Caco-2 (cell line): ENCODE measurements around the gene SRSF10. TPM values are rescaled to one million over a fixed set of nuclear protein-coding genes. Genes with fewer than 3 reads are reported as not detected.

Source experiments
- BruUV-seq: library from RNA; stranded (reverse); fragments of 400-500 nt; replicated peaks from 2 replicates; lab custom pipeline; 2021; lab: Mats Ljungman, UMichigan
- CTCF ChIA-PET: fragments of 300-600 bp; sonication (Branson Sonifier 250); formaldehyde crosslinking; loops from one replicate; lab custom pipeline; 2022; ENCODE audit warnings: antibody characterized with exemption; lab: Charles Lee
- POLR2A ChIA-PET: fragments of 300-600 bp; sonication (Branson Sonifier 250); formaldehyde crosslinking; loops from one replicate; lab custom pipeline; 2022; ENCODE audit warnings: antibody characterized with exemption; lab: Charles Lee
- DNase-seq, 2 experiments: peaks; one replicate each; pipeline versions ENCODE4 v3.0.0 to v3.0.0-alpha.2; 2020 to 2022
- H3K27me3 ChIP-seq: replicated peaks from 2 replicates; pipeline ENCODE4 v1.6.0; 2011; ENCODE audit warnings: low read length; ENCODE audit not compliant: control insufficient read depth, insufficient read depth
- H3K36me3 ChIP-seq: 2 replicates; pipeline ENCODE4 v1.5.1; 2011; ENCODE audit warnings: low read length; ENCODE audit not compliant: control insufficient read depth, insufficient read depth
- H3K4me1 ChIP-seq: fragments of 250-450 bp; sonication (Bioruptor Pico); 2 replicates; pipeline ENCODE4 v1.5.1; 2020; ENCODE audit warnings: mild to moderate bottlenecking
- H3K4me3 ChIP-seq: 2 replicates; pipeline ENCODE4 v1.5.1; 2011; ENCODE audit warnings: low read depth, mild to moderate bottlenecking, control low read depth, low read length
- H3K9me3 ChIP-seq: fragments of 250-450 bp; sonication (Bioruptor Pico); 2 replicates; pipeline ENCODE4 v1.5.1; 2020; ENCODE audit warnings: mild to moderate bottlenecking, moderate library complexity
- H3K27ac Mint-ChIP-seq: one replicate; pipeline ENCODE4 v1.8.0; 2022; ENCODE audit warnings: mixed read lengths; ENCODE audit not compliant: unreplicated experiment
- H3K27me3 Mint-ChIP-seq: one replicate; pipeline ENCODE4 v1.8.0; 2022; ENCODE audit warnings: mixed read lengths; ENCODE audit not compliant: insufficient read depth, unreplicated experiment
- H3K36me3 Mint-ChIP-seq: one replicate; pipeline ENCODE4 v1.8.0; 2022; ENCODE audit warnings: mild to moderate bottlenecking, mixed read lengths; ENCODE audit not compliant: insufficient read depth, unreplicated experiment
- H3K4me1 Mint-ChIP-seq: one replicate; pipeline ENCODE4 v1.8.0; 2022; ENCODE audit warnings: low read depth, mixed read lengths; ENCODE audit not compliant: unreplicated experiment
- H3K4me3 Mint-ChIP-seq: one replicate; pipeline ENCODE4 v1.8.0; 2022; ENCODE audit warnings: mild to moderate bottlenecking, moderate library complexity, mixed read lengths; ENCODE audit not compliant: unreplicated experiment
- H3K9me3 Mint-ChIP-seq: one replicate; pipeline ENCODE4 v1.8.0; 2022; ENCODE audit warnings: mixed read lengths; ENCODE audit not compliant: unreplicated experiment
- CTCF ChIP-seq, 2 experiments: fragments of 200-600 bp in 1 of 2; IDR thresholded peaks; 1 replicate in 1 of 2; 2 replicates in 1 of 2; pipeline versions ENCODE4 v1.5.1 to v1.8.0; 2011 to 2022; ENCODE audit warnings: antibody characterized with exemption in 1 of 2, control low read depth in 1 of 2, inconsistent platforms in 1 of 2, low read depth in 1 of 2, low read length in 1 of 2, mild to moderate bottlenecking in 1 of 2, moderate library complexity in 1 of 2; ENCODE audit not compliant: insufficient read depth in 1 of 2, severe bottlenecking in 1 of 2, unreplicated experiment in 1 of 2
- intact Hi-C: fragments of 100-400 bp; cut with micrococcal nuclease; formaldehyde crosslinking; loops from one replicate; pipeline ENCODE4 v1.10.0; 2022; ENCODE audit not compliant: unreplicated experiment
- total RNA-seq: library from RNA; stranded (reverse); gene quantifications from 2 replicates; pipeline ENCODE4 v1.2.3, GENCODE V29; 2022

The SRSF10 gene
- total RNA-seq, 1 experiment from 2014 or later = 128 TPM

- Histone ChIP-seq H3K27me3 (no peaks in the 10 kb centered on the region), H3K4me3 (peak overlapping the region; percentile 22), H3K9me3 (no peaks in the 10 kb centered on the region), H3K36me3 (no peaks in the 10 kb centered on the region; the same call in 1 of the 2 replicates), H3K4me1 (peaks cover 30% of the 10 kb centered on the region)
- Mint-ChIP-seq H3K36me3 (peaks cover 42% of the 10 kb centered on the region), H3K27ac (peak overlapping the region; percentile 86), H3K27me3 (no peaks in the 10 kb centered on the region), H3K4me1 (peaks cover 7% of the 10 kb centered on the region), H3K4me3 (peak overlapping the region; percentile 93), H3K9me3 (no peaks in the 10 kb centered on the region)
- intact Hi-C loops = loop anchor here (1.0 to 2.0 kb wide), 2 partner anchors 21 to 40 kb away; partner anchors contain the start of gene PNRC2
- TF ChIP-seq CTCF (IDR thresholded peaks at IDR 0.05; ENCODE audit: insufficient read depth in 1 of 2, low read depth in 1 of 2, low read length in 1 of 2, severe bottlenecking in 1 of 2, unreplicated experiment in 1 of 2) = no peak
- POLR2A ChIA-PET = interaction anchor here (0.6 to 1.5 kb wide), 8 partner anchors 21 to 171 kb away, joined by 3 to 10 read pairs (median 5); partner anchors contain the start of gene PNRC2
- BruUV-seq = TSS peak; percentile 100
- peak; percentile 40 to 69 for DNase-seq
- CTCF ChIA-PET = interaction anchor here (1.2 kb wide), 1 partner anchor 48 kb away, joined by 5 read pairs; no protein-coding TSS in a partner anchor
These were observed 572 bp upstream of the SRSF10 start for GRCh38 chr1:23980728-23981070.

- Histone ChIP-seq H3K4me3 (peak overlapping the region; percentile 80), H3K4me1 (peaks cover 30% of the 10 kb centered on the region), H3K9me3 (no peaks in the 10 kb centered on the region), H3K36me3 (no peaks in the 10 kb centered on the region; the same call in 1 of the 2 replicates), H3K27me3 (no peaks in the 10 kb centered on the region)
- peak overlapping the region; percentile 93 for H3K4me3 Mint-ChIP-seq
- H3K4me1 Mint-ChIP-seq = peaks cover 7% of the 10 kb centered on the region
- peak overlapping the region; percentile 86 for H3K27ac Mint-ChIP-seq
- TSS peak; percentile 28 for BruUV-seq
- peaks cover 49% of the 10 kb centered on the region for H3K36me3 Mint-ChIP-seq
- H3K27me3 Mint-ChIP-seq = no peaks in the 10 kb centered on the region
- no peaks in the 10 kb centered on the region for H3K9me3 Mint-ChIP-seq
- intact Hi-C loops = no loop called here
- POLR2A ChIA-PET = interaction anchor here (0.6 to 1.5 kb wide), 5 partner anchors 15 to 172 kb away, joined by 3 to 10 read pairs (median 7); partner anchors contain the start of gene PNRC2
- CTCF ChIA-PET = interaction anchor here (0.7 kb wide), 1 partner anchor 134 kb away, joined by 5 read pairs; no protein-coding TSS in a partner anchor
- DNase-seq = no peak
- TF ChIP-seq CTCF (IDR thresholded peaks at IDR 0.05; ENCODE audit: insufficient read depth in 1 of 2, low read depth in 1 of 2, low read length in 1 of 2, severe bottlenecking in 1 of 2, unreplicated experiment in 1 of 2) = no peak
These were observed 693 bp downstream of the SRSF10 start for GRCh38 chr1:23979387-23979880.

DNA sequence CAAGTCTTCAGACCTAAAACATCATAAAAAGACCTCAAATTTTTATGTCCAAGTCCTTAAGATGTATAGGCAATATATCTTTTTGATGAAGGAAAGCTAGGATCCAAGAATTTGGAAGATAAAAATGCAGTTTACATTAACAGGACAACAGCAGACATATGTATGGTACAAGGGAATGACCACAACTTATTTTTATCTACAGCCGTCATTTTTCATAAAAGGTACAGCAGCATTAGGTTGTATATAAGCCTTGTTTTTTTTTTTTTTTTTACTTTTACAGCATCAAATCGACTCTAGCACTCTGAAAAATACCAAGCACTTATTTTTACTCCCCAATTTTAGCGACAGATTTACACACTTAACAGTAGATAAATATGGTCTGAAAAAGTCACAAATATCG is 1.3 kb downstream of the SRSF10 start:
- peak overlapping the region; percentile 93 for H3K4me3 Mint-ChIP-seq
- TF ChIP-seq CTCF (IDR thresholded peaks at IDR 0.05; ENCODE audit: insufficient read depth in 1 of 2, low read depth in 1 of 2, low read length in 1 of 2, severe bottlenecking in 1 of 2, unreplicated experiment in 1 of 2) = no peak
- CTCF ChIA-PET = interaction anchor here (0.7 kb wide), 1 partner anchor 135 kb away, joined by 5 read pairs; no protein-coding TSS in a partner anchor
- peaks cover 7% of the 10 kb centered on the region for H3K4me1 Mint-ChIP-seq
- intact Hi-C loops = no loop called here
- peak overlapping the region; percentile 80 for H3K4me3 ChIP-seq
- no peaks in the 10 kb centered on the region for H3K27me3 ChIP-seq
- no peaks in the 10 kb centered on the region for H3K27me3 Mint-ChIP-seq
- no peaks in the 10 kb centered on the region; the same call in 1 of the 2 replicates for H3K36me3 ChIP-seq
- peaks cover 30% of the 10 kb centered on the region for H3K4me1 ChIP-seq
- peak overlapping the region; percentile 86 for H3K27ac Mint-ChIP-seq
- no peaks in the 10 kb centered on the region for H3K9me3 ChIP-seq
- no peaks in the 10 kb centered on the region for H3K9me3 Mint-ChIP-seq
- BruUV-seq = no TSS peak
- POLR2A ChIA-PET = no interaction called here
- peaks cover 55% of the 10 kb centered on the region for H3K36me3 Mint-ChIP-seq
- no peak for DNase-seq
